Trophoblast cell (in vitro differentiated cells and primary cell): ENCODE data around the gene DGCR2.

Experiments
- DNase-seq, 2 donors: peaks; one replicate each; pipeline ENCODE4 v3.0.0-alpha.2; 2016
- H2AFZ ChIP-seq: 2 replicates; pipeline ENCODE4 v1.6.1; 2013; ENCODE audit warnings: low read length, moderate library complexity, mild to moderate bottlenecking; ENCODE audit not compliant: insufficient read depth, poor library complexity
- H2AK5ac ChIP-seq: 2 replicates; pipeline ENCODE4 v1.6.1; 2013; ENCODE audit warnings: mild to moderate bottlenecking, low read length
- H2BK120ac ChIP-seq: 2 replicates; pipeline ENCODE4 v1.6.1; 2013; ENCODE audit warnings: low read length, mild to moderate bottlenecking, moderate library complexity; ENCODE audit not compliant: insufficient read depth, poor library complexity
- H2BK12ac ChIP-seq: 2 replicates; pipeline ENCODE4 v1.6.1; 2013; ENCODE audit warnings: mild to moderate bottlenecking, low read length, moderate library complexity
- H2BK5ac ChIP-seq: 2 replicates; pipeline ENCODE4 v1.6.1; 2013; ENCODE audit warnings: low read length, low read depth, moderate library complexity, mild to moderate bottlenecking; ENCODE audit not compliant: poor library complexity
- H3K14ac ChIP-seq: 2 replicates; pipeline ENCODE4 v1.6.1; 2013; ENCODE audit warnings: mild to moderate bottlenecking, low read length
- H3K18ac ChIP-seq: 2 replicates; pipeline ENCODE4 v1.6.1; 2013; ENCODE audit warnings: mild to moderate bottlenecking, low read length
- H3K23ac ChIP-seq: 2 replicates; pipeline ENCODE4 v1.6.1; 2013; ENCODE audit warnings: low read length
- H3K27ac ChIP-seq: 2 replicates; pipeline ENCODE4 v1.5.1; 2013; ENCODE audit warnings: low read depth, mild to moderate bottlenecking, inconsistent platforms, low read length, moderate library complexity
- H3K27me3 ChIP-seq: 2 replicates; pipeline ENCODE4 v1.6.1; 2013; ENCODE audit warnings: inconsistent platforms, mild to moderate bottlenecking, low read length, moderate library complexity; ENCODE audit not compliant: insufficient read depth
- H3K36me3 ChIP-seq, 2 experiments: 1 replicate in 1 of 2; 2 replicates in 1 of 2; pipeline ENCODE4 v1.6.1; 2013; ENCODE audit warnings: low read length in 2 of 2, mild to moderate bottlenecking in 2 of 2, moderate library complexity in 1 of 2; ENCODE audit not compliant: insufficient read depth in 2 of 2, control insufficient read depth in 1 of 2
- H3K4ac ChIP-seq: 2 replicates; pipeline ENCODE4 v1.6.1; 2013; ENCODE audit warnings: low read depth, mild to moderate bottlenecking, low read length, moderate library complexity
- H3K4me1 ChIP-seq, 2 experiments: 1 replicate in 1 of 2; 2 replicates in 1 of 2; pipeline ENCODE4 v1.6.1; 2013; ENCODE audit warnings: low read length in 2 of 2, mild to moderate bottlenecking in 2 of 2, moderate library complexity in 1 of 2; ENCODE audit not compliant: insufficient read depth in 2 of 2, control insufficient read depth in 1 of 2
- H3K4me2 ChIP-seq: 2 replicates; pipeline ENCODE4 v1.6.1; 2013; ENCODE audit warnings: inconsistent platforms, mild to moderate bottlenecking, low read length, moderate library complexity
- H3K4me3 ChIP-seq: 2 replicates; pipeline ENCODE4 v1.5.1; 2013; ENCODE audit warnings: mild to moderate bottlenecking, low read depth, low read length, inconsistent platforms
- H3K79me1 ChIP-seq: one replicate; pipeline ENCODE4 v1.6.1; 2013; ENCODE audit warnings: low read length
- H3K79me2 ChIP-seq: 2 replicates; pipeline ENCODE4 v1.6.1; 2013; ENCODE audit warnings: low read length, mild to moderate bottlenecking; ENCODE audit not compliant: control insufficient read depth, insufficient read depth, poor library complexity
- H3K9ac ChIP-seq: 2 replicates; pipeline ENCODE4 v1.6.1; 2013; ENCODE audit warnings: mild to moderate bottlenecking, low read length
- H3K9me3 ChIP-seq: 2 replicates; pipeline ENCODE4 v1.6.1; 2013; ENCODE audit warnings: low read depth, mild to moderate bottlenecking, control low read depth, inconsistent platforms, low read length; ENCODE audit not compliant: insufficient read depth
- H4K12ac ChIP-seq: 2 replicates; pipeline ENCODE4 v1.6.1; 2013; ENCODE audit warnings: low read depth, mild to moderate bottlenecking, low read length, moderate library complexity
- H4K8ac ChIP-seq: 2 replicates; pipeline ENCODE4 v1.6.1; 2013; ENCODE audit warnings: low read depth, mild to moderate bottlenecking, low read length, moderate library complexity
- H4K91ac ChIP-seq: one replicate; pipeline ENCODE4 v1.6.1; 2013; ENCODE audit warnings: low read depth, mild to moderate bottlenecking, low read length, moderate library complexity
- WGBS: extraction: QIAGEN DNeasy Blood & Tissue Kit; methylation state at CpG from one replicate; pipeline ENCODE4 v1.1.7; 2013; ENCODE audit warnings: missing lambda C conversion rate; ENCODE audit not compliant: insufficient read length, insufficient coverage; ENCODE audit errors: extremely low coverage; 5-methylcytosine and 5-hydroxymethylcytosine counted together

Gene DGCR2

GRCh38 chr22:19120829-19121630 lies 1.2 kb downstream of the DGCR2 start:
- no peak overlapping the region for H2BK12ac ChIP-seq
- no peak overlapping the region for H2BK120ac ChIP-seq
- peak overlapping the region; percentile 26 for H3K18ac ChIP-seq
- peaks cover 3% of the 10 kb centered on the region for H3K9me3 ChIP-seq
- H4K8ac ChIP-seq = no peak overlapping the region
- peak overlapping the region; percentile 72 for H3K4me2 ChIP-seq
- H3K4me1 ChIP-seq = peaks cover 13 to 15% of the 10 kb centered on the region in 2 experiments
- peak overlapping the region; percentile 41 for H3K14ac ChIP-seq
- H3K23ac ChIP-seq = no peak overlapping the region
- H3K36me3 ChIP-seq = peaks cover 9 to 19% of the 10 kb centered on the region in 2 experiments
- H2AFZ ChIP-seq = peak overlapping the region; percentile 24
- peak overlapping the region; percentile 6 for H4K12ac ChIP-seq
- no peaks in the 10 kb centered on the region for H3K27me3 ChIP-seq
- no CpG with 5 or more reads among the region's 23 CpGs for WGBS
- peak overlapping the region; percentile 99 for H3K4me3 ChIP-seq
- peaks cover 28% of the 10 kb centered on the region for H3K79me2 ChIP-seq
- peaks cover 9% of the 10 kb centered on the region for H3K79me1 ChIP-seq
- no peak overlapping the region for H2BK5ac ChIP-seq
- peak overlapping the region; percentile 42 for H3K9ac ChIP-seq
- H2AK5ac ChIP-seq = peak overlapping the region; percentile 8
- H3K27ac ChIP-seq = peak overlapping the region; percentile 35
- H4K91ac ChIP-seq = peak overlapping the region; percentile 29
- DNase-seq = peak; percentile 51 to 73
- H3K4ac ChIP-seq = peak overlapping the region; percentile 81

- H3K14ac ChIP-seq = no peak overlapping the region
- H2BK5ac ChIP-seq = no peak overlapping the region
- H3K4ac ChIP-seq = peak overlapping the region; percentile 95
- H3K23ac ChIP-seq = no peak overlapping the region
- no peak overlapping the region for H3K18ac ChIP-seq
- H2BK12ac ChIP-seq = no peak overlapping the region
- no peak overlapping the region for H3K4me2 ChIP-seq
- H3K36me3 ChIP-seq = peaks cover 9 to 23% of the 10 kb centered on the region in 2 experiments
- H3K4me1 ChIP-seq = peaks cover 13 to 15% of the 10 kb centered on the region in 2 experiments
- H2AK5ac ChIP-seq = no peak overlapping the region
- H3K27ac ChIP-seq = no peak overlapping the region
- no peak overlapping the region for H3K4me3 ChIP-seq
- no peak overlapping the region for H2BK120ac ChIP-seq
- peaks cover 9% of the 10 kb centered on the region for H3K79me1 ChIP-seq
- WGBS = no CpG with 5 or more reads among the region's 8 CpGs
- H4K8ac ChIP-seq = no peak overlapping the region
- no peak overlapping the region for H2AFZ ChIP-seq
- no peaks in the 10 kb centered on the region for H3K27me3 ChIP-seq
- H4K91ac ChIP-seq = no peak overlapping the region
- peaks cover 3% of the 10 kb centered on the region for H3K9me3 ChIP-seq
- H3K79me2 ChIP-seq = peaks cover 30% of the 10 kb centered on the region
- no peak for DNase-seq
- no peak overlapping the region for H4K12ac ChIP-seq
- H3K9ac ChIP-seq = no peak overlapping the region
Measured at GRCh38 chr22:19119949-19120348, 2.3 kb downstream of the DGCR2 start.

GRCh38 chr22:19118329-19118880 lies 3.8 kb downstream of the DGCR2 start:
- no peak overlapping the region for H2BK5ac ChIP-seq

GRCh38 chr22:19117111-19117512 lies 5.1 kb downstream of the DGCR2 start:
- no peak overlapping the region for H2BK12ac ChIP-seq
- no peak overlapping the region for H2BK5ac ChIP-seq
- H4K91ac ChIP-seq = no peak overlapping the region
- no peak overlapping the region for H2AFZ ChIP-seq
- no peak overlapping the region for H2BK120ac ChIP-seq
- H3K18ac ChIP-seq = no peak overlapping the region
- peaks cover 8% of the 10 kb centered on the region for H3K79me1 ChIP-seq
- H2AK5ac ChIP-seq = no peak overlapping the region
- no peaks in the 10 kb centered on the region for H3K27me3 ChIP-seq
- peaks cover 9 to 23% of the 10 kb centered on the region in 2 experiments for H3K36me3 ChIP-seq
- H3K4ac ChIP-seq = peak overlapping the region; percentile 31
- peaks cover 32% of the 10 kb centered on the region for H3K79me2 ChIP-seq
- H3K23ac ChIP-seq = no peak overlapping the region
- no peak overlapping the region for H3K14ac ChIP-seq
- H3K27ac ChIP-seq = no peak overlapping the region
- no peak overlapping the region for H3K9ac ChIP-seq
- H4K12ac ChIP-seq = no peak overlapping the region
- H3K4me2 ChIP-seq = no peak overlapping the region
- peaks cover 3% of the 10 kb centered on the region for H3K9me3 ChIP-seq
- H3K4me1 ChIP-seq = peaks cover 11 to 13% of the 10 kb centered on the region in 2 experiments
- no CpG with 5 or more reads among the region's 9 CpGs for WGBS
- DNase-seq = no peak
- H3K4me3 ChIP-seq = no peak overlapping the region
- H4K8ac ChIP-seq = no peak overlapping the region

More at GRCh38 chr22:19118329-19118880, 3.8 kb downstream of the DGCR2 start:
- Histone ChIP-seq H3K4me1 (peaks cover 13 to 15% of the 10 kb centered on the region in 2 experiments), H4K91ac (no peak overlapping the region), H3K79me1 (peaks cover 9% of the 10 kb centered on the region), H3K4me2 (no peak overlapping the region), H3K23ac (peak overlapping the region; percentile 35), H2BK120ac (no peak overlapping the region), H4K8ac (no peak overlapping the region), H3K4ac (peak overlapping the region; percentile 81), H3K4me3 (no peak overlapping the region), H3K27ac (no peak overlapping the region), H3K9ac (no peak overlapping the region), H3K18ac (no peak overlapping the region), H3K27me3 (no peaks in the 10 kb centered on the region), H2AFZ (no peak overlapping the region), H3K9me3 (peaks cover 3% of the 10 kb centered on the region), H3K36me3 (peaks cover 9 to 23% of the 10 kb centered on the region in 2 experiments), H4K12ac (no peak overlapping the region), H2AK5ac (no peak overlapping the region), H2BK12ac (no peak overlapping the region), H3K79me2 (peaks cover 30% of the 10 kb centered on the region), H3K14ac (no peak overlapping the region)
- WGBS = no CpG with 5 or more reads among the region's 4 CpGs
- DNase-seq = no peak
